ENCODE results near the gene COL6A3.
A peak's percentile ranks its signal among the peaks of the same experiment; 100 is the strongest.

Gene COL6A3

DNA sequence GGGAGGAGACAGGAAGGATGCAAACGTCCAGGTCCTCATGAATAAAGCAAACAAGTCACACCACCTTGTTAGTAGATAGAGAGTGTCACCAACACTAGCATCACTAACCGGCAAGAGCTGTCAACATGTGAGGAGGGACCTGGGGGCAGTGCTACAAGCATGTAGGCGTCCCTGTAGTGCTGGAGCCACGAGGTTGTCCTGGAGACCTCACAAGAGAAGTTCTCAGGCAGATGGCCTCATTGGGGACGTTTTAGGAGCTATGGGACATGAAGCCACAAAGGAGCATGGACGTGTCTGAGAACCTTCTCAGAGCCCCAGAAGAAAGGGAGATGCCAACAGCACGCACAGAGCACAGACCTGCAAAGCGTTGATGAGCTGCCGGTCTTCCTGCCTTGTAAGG is 70.0 kb downstream of the COL6A3 start:
- Mint-ChIP-seq H3K4me3 (no peak overlapping the region), H3K36me3 (ENCODE audit: low read depth) (peaks cover 80% of the 10 kb centered on the region), H3K27ac (no peak overlapping the region), H3K27me3 (ENCODE audit: low read depth, poor library complexity) (peaks cover 6% of the 10 kb centered on the region), H3K9me3 (no peaks in the 10 kb centered on the region), H3K4me1 (peaks cover 18% of the 10 kb centered on the region)
- TF ChIP-seq, protein P1, sequence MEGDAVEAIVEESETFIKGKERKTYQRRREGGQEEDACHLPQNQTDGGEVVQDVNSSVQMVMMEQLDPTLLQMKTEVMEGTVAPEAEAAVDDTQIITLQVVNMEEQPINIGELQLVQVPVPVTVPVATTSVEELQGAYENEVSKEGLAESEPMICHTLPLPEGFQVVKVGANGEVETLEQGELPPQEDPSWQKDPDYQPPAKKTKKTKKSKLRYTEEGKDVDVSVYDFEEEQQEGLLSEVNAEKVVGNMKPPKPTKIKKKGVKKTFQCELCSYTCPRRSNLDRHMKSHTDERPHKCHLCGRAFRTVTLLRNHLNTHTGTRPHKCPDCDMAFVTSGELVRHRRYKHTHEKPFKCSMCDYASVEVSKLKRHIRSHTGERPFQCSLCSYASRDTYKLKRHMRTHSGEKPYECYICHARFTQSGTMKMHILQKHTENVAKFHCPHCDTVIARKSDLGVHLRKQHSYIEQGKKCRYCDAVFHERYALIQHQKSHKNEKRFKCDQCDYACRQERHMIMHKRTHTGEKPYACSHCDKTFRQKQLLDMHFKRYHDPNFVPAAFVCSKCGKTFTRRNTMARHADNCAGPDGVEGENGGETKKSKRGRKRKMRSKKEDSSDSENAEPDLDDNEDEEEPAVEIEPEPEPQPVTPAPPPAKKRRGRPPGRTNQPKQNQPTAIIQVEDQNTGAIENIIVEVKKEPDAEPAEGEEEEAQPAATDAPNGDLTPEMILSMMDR (IDR thresholded peaks at IDR 0.05) = no peak
- no peak for DNase-seq

DNA sequence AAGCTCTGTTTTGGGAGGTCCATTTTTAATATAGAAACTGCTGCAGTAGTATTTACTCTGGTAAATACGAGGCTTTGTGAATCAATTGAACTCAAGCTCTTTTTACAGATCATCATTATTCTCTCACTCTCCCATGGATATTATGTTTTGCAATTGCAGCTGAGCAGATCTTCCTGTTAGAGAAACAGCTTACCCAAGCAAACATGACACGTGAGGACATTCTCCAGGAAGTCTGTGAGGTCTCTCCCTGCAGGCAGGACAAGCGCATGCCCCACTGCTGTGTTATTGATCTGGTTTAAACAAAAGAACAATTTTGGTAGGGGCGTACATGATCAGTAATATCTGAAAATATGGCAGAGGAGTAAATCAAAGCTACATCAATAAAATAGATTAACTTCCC is 72.1 kb downstream of the COL6A3 start:
- Mint-ChIP-seq H3K4me1 (peaks cover 18% of the 10 kb centered on the region), H3K27ac (no peak overlapping the region), H3K9me3 (no peaks in the 10 kb centered on the region), H3K4me3 (no peak overlapping the region), H3K36me3 (ENCODE audit: low read depth) (peaks cover 61% of the 10 kb centered on the region), H3K27me3 (ENCODE audit: low read depth, poor library complexity) (no peaks in the 10 kb centered on the region)
- TF ChIP-seq, protein P1 (IDR thresholded peaks at IDR 0.05) = no peak
- no peak for DNase-seq

DNA sequence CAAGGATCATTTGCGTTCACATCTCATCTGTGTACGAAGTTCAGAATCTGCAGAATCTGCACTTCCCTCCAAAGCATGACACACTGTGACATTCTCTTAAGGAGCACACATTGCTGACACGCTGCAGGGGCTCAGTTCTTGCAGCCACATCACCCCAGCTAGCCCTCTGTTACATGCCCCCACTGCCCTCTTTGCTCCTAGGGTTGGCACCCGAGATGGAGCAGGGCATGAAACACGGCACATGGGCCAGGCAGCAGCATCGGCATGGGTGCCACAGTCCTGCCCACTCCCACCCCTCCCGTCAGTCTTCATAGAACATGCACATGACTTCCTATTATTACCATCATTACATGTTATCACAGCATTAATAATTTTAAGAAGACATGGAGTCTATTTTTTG is 76.4 kb downstream of the COL6A3 start:
- DNase-seq = no peak
- no peak overlapping the region for H3K27ac Mint-ChIP-seq
- H3K36me3 Mint-ChIP-seq (ENCODE audit: low read depth) = peaks cover 55% of the 10 kb centered on the region
- no peaks in the 10 kb centered on the region for H3K27me3 Mint-ChIP-seq (ENCODE audit: low read depth, poor library complexity)
- H3K4me1 Mint-ChIP-seq = no peaks in the 10 kb centered on the region
- no peaks in the 10 kb centered on the region for H3K9me3 Mint-ChIP-seq
- TF ChIP-seq, protein P1 (IDR thresholded peaks at IDR 0.05) = no peak
- no peak overlapping the region for H3K4me3 Mint-ChIP-seq

DNA sequence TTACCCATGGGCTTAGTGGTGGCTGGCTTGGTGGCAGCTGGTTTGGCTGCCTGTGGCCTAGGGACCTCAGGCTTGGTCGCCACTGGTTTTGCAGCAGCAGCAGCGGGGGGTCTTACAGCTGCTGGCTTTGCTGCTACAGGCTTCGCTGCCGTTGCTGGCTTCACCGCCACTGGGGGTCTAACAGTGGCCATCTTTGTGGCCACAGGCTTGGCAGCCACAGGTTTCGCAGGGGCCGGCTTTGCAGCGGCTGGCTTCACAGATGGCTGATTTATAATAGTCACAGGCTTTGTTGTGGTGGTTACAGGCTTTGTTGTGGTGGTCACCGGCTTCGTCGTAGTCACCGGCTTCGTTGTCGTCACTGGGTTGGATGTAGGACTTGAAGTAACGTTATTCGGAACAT is 77.8 kb downstream of the COL6A3 start:
- DNase-seq = peak; percentile 20
- Mint-ChIP-seq H3K27me3 (ENCODE audit: low read depth, poor library complexity) (no peaks in the 10 kb centered on the region), H3K4me3 (no peak overlapping the region), H3K27ac (no peak overlapping the region), H3K9me3 (no peaks in the 10 kb centered on the region), H3K36me3 (ENCODE audit: low read depth) (peaks cover 46% of the 10 kb centered on the region), H3K4me1 (no peaks in the 10 kb centered on the region)
- TF ChIP-seq, protein P1 (IDR thresholded peaks at IDR 0.05) = no peak

DNA sequence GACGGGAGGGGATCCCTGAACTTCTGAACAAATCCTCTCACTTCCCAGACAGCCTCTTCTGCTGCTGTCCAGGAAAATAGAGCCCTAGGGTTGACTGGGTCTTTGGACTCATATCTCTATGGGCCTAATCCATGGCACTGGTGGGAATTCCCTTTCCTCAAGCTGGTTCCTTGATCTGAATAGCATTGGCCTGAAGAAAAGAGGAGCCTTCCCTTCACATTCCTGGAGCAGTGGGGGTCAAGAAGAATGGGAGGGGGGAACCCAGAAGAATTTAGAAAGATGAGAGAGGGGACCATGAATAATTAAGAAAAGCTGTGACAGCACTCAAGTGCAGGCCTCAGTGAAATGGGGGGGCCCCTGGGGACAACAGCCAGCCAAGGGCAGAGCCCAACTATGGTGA is 80.2 kb downstream of the COL6A3 start:
- TF ChIP-seq, protein P1 (IDR thresholded peaks at IDR 0.05) = no peak
- Mint-ChIP-seq H3K27ac (no peak overlapping the region), H3K36me3 (ENCODE audit: low read depth) (peaks cover 26% of the 10 kb centered on the region), H3K27me3 (ENCODE audit: low read depth, poor library complexity) (no peaks in the 10 kb centered on the region), H3K4me3 (no peak overlapping the region), H3K4me1 (no peaks in the 10 kb centered on the region), H3K9me3 (no peaks in the 10 kb centered on the region)
- DNase-seq = no peak

DNA sequence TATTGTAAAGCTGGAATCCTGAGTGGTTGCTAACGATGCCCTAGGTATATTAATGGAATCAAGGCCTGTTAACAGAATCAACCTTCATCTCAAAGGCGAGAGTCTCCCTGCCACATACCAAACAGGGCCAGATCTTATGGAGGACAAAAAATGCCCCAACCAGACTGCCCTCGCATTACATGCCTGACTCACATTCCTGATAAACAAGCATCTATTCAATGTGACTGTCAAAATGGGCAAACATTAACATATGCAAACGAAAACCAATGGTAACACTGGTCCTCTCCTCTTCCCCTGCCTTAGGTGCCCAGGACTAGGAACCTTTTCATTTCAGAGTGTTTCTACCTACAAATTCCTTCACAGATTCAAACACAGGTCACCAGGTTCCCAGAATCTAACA is 83.4 kb downstream of the COL6A3 start:
- Mint-ChIP-seq H3K27me3 (ENCODE audit: low read depth, poor library complexity) (peaks cover 5% of the 10 kb centered on the region), H3K27ac (no peak overlapping the region), H3K4me3 (no peak overlapping the region), H3K4me1 (peaks cover 12% of the 10 kb centered on the region), H3K36me3 (ENCODE audit: low read depth) (peaks cover 22% of the 10 kb centered on the region), H3K9me3 (no peaks in the 10 kb centered on the region)
- DNase-seq = no peak
- TF ChIP-seq, protein P1 (IDR thresholded peaks at IDR 0.05) = no peak
